WERI-Rb-1 (cell line): Measurements from ENCODE around the gene NTN1.

Experiments used
- DNase-seq: peaks from one replicate; pipeline ENCODE4 v3.0.0-alpha.2; 2020
- H3K27ac ChIP-seq: fragments of 250-450 bp; sonication (Bioruptor Pico); 2 replicates; pipeline ENCODE4 v1.5.1; 2020; ENCODE audit warnings: mild to moderate bottlenecking, moderate library complexity
- H3K27me3 ChIP-seq: fragments of 250-450 bp; sonication (Bioruptor Pico); 2 replicates; pipeline ENCODE4 v1.5.1; 2021; ENCODE audit warnings: mild to moderate bottlenecking, low read depth, moderate library complexity; ENCODE audit not compliant: insufficient read depth, severe bottlenecking
- H3K36me3 ChIP-seq: fragments of 250-450 bp; sonication (Bioruptor Pico); 2 replicates; pipeline ENCODE4 v1.5.1; 2020; ENCODE audit warnings: mild to moderate bottlenecking, moderate library complexity
- H3K4me3 ChIP-seq: 2 replicates; pipeline ENCODE4 v1.5.1; 2011; ENCODE audit warnings: low read depth, mild to moderate bottlenecking, control low read depth, low read length
- H3K9me3 ChIP-seq: fragments of 250-450 bp; sonication (Bioruptor Pico); 2 replicates; pipeline ENCODE4 v1.5.1; 2021; ENCODE audit warnings: mild to moderate bottlenecking, moderate library complexity; ENCODE audit not compliant: severe bottlenecking
- CTCF ChIP-seq: IDR thresholded peaks from 2 replicates; pipeline ENCODE4 v1.5.1; 2011; ENCODE audit warnings: low read depth, mild to moderate bottlenecking, control low read depth, inconsistent platforms, low read length

NTN1 gene

GRCh38 chr17:9004132-9004960, 17.0 kb upstream of the NTN1 start:
- peak; percentile 65 for DNase-seq
- peak overlapping the region; percentile 25; the same call in 1 of the 2 replicates for H3K27ac ChIP-seq
- TF ChIP-seq CTCF = peak; percentile 47
- H3K4me3 ChIP-seq = peak overlapping the region; percentile 36
- H3K36me3 ChIP-seq = no peaks in the 10 kb centered on the region
- no peaks in the 10 kb centered on the region for H3K9me3 ChIP-seq
- H3K27me3 ChIP-seq = peaks cover 28% of the 10 kb centered on the region

- Histone ChIP-seq H3K4me3 (no peak overlapping the region), H3K27me3 (peaks cover 28% of the 10 kb centered on the region), H3K36me3 (no peaks in the 10 kb centered on the region), H3K27ac (no peak overlapping the region), H3K9me3 (no peaks in the 10 kb centered on the region)
- no peak for DNase-seq
- no peak for TF ChIP-seq CTCF
Observed at GRCh38 chr17:9004961-9005285, 16.4 kb upstream of the NTN1 start.

- no peak for TF ChIP-seq CTCF
- no peak for DNase-seq
- no peaks in the 10 kb centered on the region for H3K36me3 ChIP-seq
- no peak overlapping the region for H3K4me3 ChIP-seq
- no peaks in the 10 kb centered on the region for H3K9me3 ChIP-seq
- H3K27me3 ChIP-seq = peaks cover 28% of the 10 kb centered on the region
- no peak overlapping the region for H3K27ac ChIP-seq
Observed at GRCh38 chr17:9006175-9006767, 15.0 kb upstream of the NTN1 start.

- TF ChIP-seq CTCF = no peak
- no peak overlapping the region for H3K4me3 ChIP-seq
- no peak overlapping the region for H3K27ac ChIP-seq
- no peaks in the 10 kb centered on the region for H3K9me3 ChIP-seq
- H3K36me3 ChIP-seq = no peaks in the 10 kb centered on the region
- no peak for DNase-seq
- peaks cover 26% of the 10 kb centered on the region for H3K27me3 ChIP-seq
Observed at GRCh38 chr17:9007052-9007714, 14.1 kb upstream of the NTN1 start.

- Histone ChIP-seq H3K36me3 (no peaks in the 10 kb centered on the region), H3K4me3 (no peak overlapping the region), H3K27ac (no peak overlapping the region), H3K9me3 (no peaks in the 10 kb centered on the region), H3K27me3 (peaks cover 14% of the 10 kb centered on the region)
- TF ChIP-seq CTCF = no peak
- DNase-seq = no peak
Observed at GRCh38 chr17:9009096-9009495, 12.2 kb upstream of the NTN1 start.
